Measurements from ENCODE around the gene SELPLG. TPM values are rescaled to one million over a fixed set of nuclear protein-coding genes. Genes with fewer than 3 reads are reported as not detected.

Gene SELPLG
- total RNA-seq, 1 donor from 2014 or later = 31.9 TPM

- peaks cover 6% of the 10 kb centered on the region for H3K4me1 ChIP-seq
- H3K36me3 ChIP-seq = no peaks in the 10 kb centered on the region
- intact Hi-C loops (cut with DNase I) = no loop called here
- no peak for TF ChIP-seq CTCF (IDR thresholded peaks at IDR 0.05)
- no peak overlapping the region for H3K27ac ChIP-seq
- no peak for ATAC-seq
- H3K27me3 ChIP-seq = no peaks in the 10 kb centered on the region
- H3K9me3 ChIP-seq = no peaks in the 10 kb centered on the region
- peak; percentile 43 for DNase-seq
- H3K4me3 ChIP-seq = no peak overlapping the region
These were observed 49.7 kb downstream of the SELPLG start for GRCh38 chr12:108583991-108584390.

- intact Hi-C loops (cut with DNase I) = no loop called here
- peak; percentile 56 for DNase-seq
- Histone ChIP-seq H3K36me3 (no peaks in the 10 kb centered on the region), H3K9me3 (no peaks in the 10 kb centered on the region), H3K27ac (no peak overlapping the region), H3K4me1 (peaks cover 6% of the 10 kb centered on the region), H3K4me3 (no peak overlapping the region), H3K27me3 (no peaks in the 10 kb centered on the region)
- ATAC-seq = no peak
- no peak for TF ChIP-seq CTCF (IDR thresholded peaks at IDR 0.05)
These were observed 50.5 kb downstream of the SELPLG start for GRCh38 chr12:108582978-108583770.

- Histone ChIP-seq H3K36me3 (no peaks in the 10 kb centered on the region), H3K4me1 (peaks cover 6% of the 10 kb centered on the region), H3K27ac (no peak overlapping the region), H3K4me3 (no peak overlapping the region), H3K9me3 (no peaks in the 10 kb centered on the region), H3K27me3 (no peaks in the 10 kb centered on the region)
- DNase-seq (peak; percentile 52), ATAC-seq (no peak)
- intact Hi-C loops (cut with DNase I) = no loop called here
- TF ChIP-seq CTCF (IDR thresholded peaks at IDR 0.05) = no peak
These were observed 51.2 kb downstream of the SELPLG start for GRCh38 chr12:108582509-108582908.

- Histone ChIP-seq H3K27ac (peak overlapping the region; percentile 42), H3K36me3 (no peaks in the 10 kb centered on the region), H3K4me3 (no peak overlapping the region), H3K9me3 (no peaks in the 10 kb centered on the region), H3K4me1 (peaks cover 9% of the 10 kb centered on the region), H3K27me3 (no peaks in the 10 kb centered on the region)
- no peak for ATAC-seq
- TF ChIP-seq CTCF (IDR thresholded peaks at IDR 0.05) = no peak
- intact Hi-C loops (cut with DNase I) = no loop called here
- DNase-seq = no peak
These were observed 52.1 kb downstream of the SELPLG start for GRCh38 chr12:108581311-108582227.

- no peak for DNase-seq
- Histone ChIP-seq H3K27me3 (no peaks in the 10 kb centered on the region), H3K4me3 (no peak overlapping the region), H3K27ac (peak overlapping the region; percentile 42), H3K9me3 (no peaks in the 10 kb centered on the region), H3K36me3 (no peaks in the 10 kb centered on the region), H3K4me1 (peaks cover 9% of the 10 kb centered on the region)
- intact Hi-C loops (cut with DNase I) = no loop called here
- no peak for TF ChIP-seq CTCF (IDR thresholded peaks at IDR 0.05)
- peak; percentile 22 for ATAC-seq
These were observed 53.2 kb downstream of the SELPLG start for GRCh38 chr12:108580531-108580930.

Measured in upper lobe of right lung (tissue), 1 donor.